GM12891 (cell line): Measurements from ENCODE around the gene GLB1L.

Source experiments
- PAX5 ChIP-seq: IDR thresholded peaks from 2 replicates; pipeline ENCODE4 v1.6.1; 2011; ENCODE audit warnings: low read length, moderate library complexity, mild to moderate bottlenecking; ENCODE audit not compliant: insufficient read depth, severe bottlenecking
- POLR2A ChIP-seq: IDR thresholded peaks from 2 replicates; pipeline ENCODE4 v1.6.1; 2011; ENCODE audit warnings: low read depth, low read length, control low read depth
- POLR2AphosphoS5 ChIP-seq: IDR thresholded peaks from 2 replicates; pipeline ENCODE4 v1.6.1; 2011; ENCODE audit warnings: low read depth, low read length, control low read depth
- SPI1 ChIP-seq: IDR thresholded peaks from 2 replicates; pipeline ENCODE4 v1.6.1; 2011; ENCODE audit warnings: low read depth, low read length, control low read depth
- TAF1 ChIP-seq: IDR thresholded peaks from 2 replicates; pipeline ENCODE4 v1.6.1; 2011; ENCODE audit warnings: low read depth, low read length, control low read depth

DNA sequence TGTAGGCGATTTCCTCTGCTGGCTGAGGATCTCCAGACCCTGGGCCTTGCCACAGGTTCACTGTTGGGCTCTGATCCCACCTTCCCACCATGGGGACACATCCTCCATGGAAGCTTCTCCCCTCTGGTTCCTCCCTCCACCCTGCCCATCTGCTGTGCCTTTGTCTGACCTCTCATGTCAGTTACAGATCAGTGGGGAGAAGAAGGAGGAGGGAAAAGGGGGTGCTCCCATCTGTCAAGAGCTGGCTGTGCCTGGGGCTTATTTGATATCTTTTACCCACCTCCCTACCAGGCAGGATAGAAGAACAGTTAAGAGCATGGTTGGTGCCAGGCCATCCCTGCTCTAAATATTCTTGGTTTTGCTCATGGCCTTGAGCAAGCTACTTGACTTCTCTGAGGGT lies 21.6 kb upstream of the GLB1L start:
- TF ChIP-seq POLR2A (no peak), POLR2AphosphoS5 (no peak), TAF1 (no peak), SPI1 (no peak), PAX5 (no peak)
